ENCODE results near the gene KRT12. TPM values are rescaled to one million over a fixed set of nuclear protein-coding genes. Genes with fewer than 3 reads are reported as not detected.

Gene KRT12
- total and polyA plus RNA-seq, 9 of the 15 experiments (the other 6 are each of a cell fraction or from before 2014, with no cell fraction given): 0.18 to 7.0 (median 2.2) TPM

- TF ChIP-seq ILF3 (IDR thresholded peaks at IDR 0.05; ENCODE audit: borderline replicate concordance): no peak
- peak; percentile 44; the same call in 1 of the 2 replicates for TF ChIP-seq POLR2H (tag; IDR thresholded peaks at IDR 0.05; ENCODE audit: low read depth)
- TF ChIP-seq RCOR1 (IDR thresholded peaks at IDR 0.05; ENCODE audit: borderline replicate concordance in 1 of 2, low read depth in 2 of 2, low read length in 2 of 2): peak in 1 of 2 experiments; percentile 64; a peak in 1 of 4 replicates
- no peak for TF ChIP-seq ZNF384 (IDR thresholded peaks at IDR 0.05; ENCODE audit: low read depth, low read length)
- no peak for TF ChIP-seq U2AF2 (optimal IDR thresholded peaks at IDR 0.05; ENCODE audit: low read depth, low read length)
- TF ChIP-seq, protein P1, sequence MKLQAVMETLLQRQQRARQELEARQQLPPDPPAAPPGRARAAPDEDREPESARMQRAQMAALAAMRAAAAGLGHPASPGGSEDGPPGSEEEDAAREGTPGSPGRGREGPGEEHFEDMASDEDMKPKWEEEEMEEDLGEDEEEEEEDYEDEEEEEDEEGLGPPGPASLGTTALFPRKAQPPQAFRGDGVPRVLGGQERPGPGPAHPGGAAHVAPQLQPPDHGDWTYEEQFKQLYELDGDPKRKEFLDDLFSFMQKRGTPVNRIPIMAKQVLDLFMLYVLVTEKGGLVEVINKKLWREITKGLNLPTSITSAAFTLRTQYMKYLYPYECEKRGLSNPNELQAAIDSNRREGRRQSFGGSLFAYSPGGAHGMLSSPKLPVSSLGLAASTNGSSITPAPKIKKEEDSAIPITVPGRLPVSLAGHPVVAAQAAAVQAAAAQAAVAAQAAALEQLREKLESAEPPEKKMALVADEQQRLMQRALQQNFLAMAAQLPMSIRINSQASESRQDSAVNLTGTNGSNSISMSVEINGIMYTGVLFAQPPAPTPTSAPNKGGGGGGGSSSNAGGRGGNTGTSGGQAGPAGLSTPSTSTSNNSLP (IDR thresholded peaks at IDR 0.05; ENCODE audit: borderline replicate concordance, low read depth, low read length): peak; percentile 94
- no peak for TF ChIP-seq PPARD (CRISPR knock-in tag; IDR thresholded peaks at IDR 0.05)
- no peak for TF ChIP-seq MCM3 (IDR thresholded peaks at IDR 0.05)
- TF ChIP-seq ZNF263 (CRISPR knock-in tag; IDR thresholded peaks at IDR 0.05; ENCODE audit: borderline replicate concordance): no peak
- peak; percentile 14; the same call in 1 of the 2 replicates for TF ChIP-seq TAL1 (IDR thresholded peaks at IDR 0.05)
- TF ChIP-seq PBX2 (CRISPR knock-in tag; IDR thresholded peaks at IDR 0.05; ENCODE audit: low read depth): no peak
- peak; percentile 80 for TF ChIP-seq PBX2 (tag; conservative IDR thresholded peaks at IDR 0.05; ENCODE audit: low read depth)
- TF ChIP-seq ZNF766 (CRISPR knock-in tag; conservative IDR thresholded peaks at IDR 0.05): no peak
- TF ChIP-seq FOXJ2 (tag; IDR thresholded peaks at IDR 0.05): no peak
- peak; percentile 97 for TF ChIP-seq JUN (IDR thresholded peaks at IDR 0.05; ENCODE audit: borderline replicate concordance, low read depth, low read length)
- no peak for TF ChIP-seq JUN (CRISPR knock-in tag; IDR thresholded peaks at IDR 0.05; ENCODE audit: borderline replicate concordance)
- no peak; the same call in 1 of the 2 replicates for TF ChIP-seq CEBPG (CRISPR knock-in tag; IDR thresholded peaks at IDR 0.05)
- TF ChIP-seq CEBPG (tag; conservative IDR thresholded peaks at IDR 0.05 in 1 of 2, IDR thresholded peaks at IDR 0.05 in 1 of 2): peak; percentile 80 to 89
- TF ChIP-seq JUND (IDR thresholded peaks at IDR 0.05; ENCODE audit: borderline replicate concordance, low read depth, low read length): peak; percentile 97
- peak; percentile 98 for TF ChIP-seq JUND (tag; IDR thresholded peaks at IDR 0.05; ENCODE audit: borderline replicate concordance, low read depth, low read length)
- TF ChIP-seq ZNF280B (CRISPR knock-in tag; IDR thresholded peaks at IDR 0.05): no peak
- no peak for TF ChIP-seq KDM4B (IDR thresholded peaks at IDR 0.05; ENCODE audit: borderline replicate concordance in 2 of 2, low read depth in 1 of 2)
- TF ChIP-seq SMAD3 (CRISPR knock-in tag; conservative IDR thresholded peaks at IDR 0.05): no peak
- TF ChIP-seq MCM7 (IDR thresholded peaks at IDR 0.05): no peak
Measured at GRCh38 chr17:40854175-40854814, 12.7 kb downstream of the KRT12 start (continued).
